Measurements from ENCODE around the gene SLC52A1.
A peak's percentile ranks its signal among the peaks of the same experiment; 100 is the strongest.
"Not testable (repeated sequence)": the region's sequence is repeated elsewhere in the genome, so short reads cannot be mapped to it uniquely, and the experiment has no call there.

The SLC52A1 gene

DNA sequence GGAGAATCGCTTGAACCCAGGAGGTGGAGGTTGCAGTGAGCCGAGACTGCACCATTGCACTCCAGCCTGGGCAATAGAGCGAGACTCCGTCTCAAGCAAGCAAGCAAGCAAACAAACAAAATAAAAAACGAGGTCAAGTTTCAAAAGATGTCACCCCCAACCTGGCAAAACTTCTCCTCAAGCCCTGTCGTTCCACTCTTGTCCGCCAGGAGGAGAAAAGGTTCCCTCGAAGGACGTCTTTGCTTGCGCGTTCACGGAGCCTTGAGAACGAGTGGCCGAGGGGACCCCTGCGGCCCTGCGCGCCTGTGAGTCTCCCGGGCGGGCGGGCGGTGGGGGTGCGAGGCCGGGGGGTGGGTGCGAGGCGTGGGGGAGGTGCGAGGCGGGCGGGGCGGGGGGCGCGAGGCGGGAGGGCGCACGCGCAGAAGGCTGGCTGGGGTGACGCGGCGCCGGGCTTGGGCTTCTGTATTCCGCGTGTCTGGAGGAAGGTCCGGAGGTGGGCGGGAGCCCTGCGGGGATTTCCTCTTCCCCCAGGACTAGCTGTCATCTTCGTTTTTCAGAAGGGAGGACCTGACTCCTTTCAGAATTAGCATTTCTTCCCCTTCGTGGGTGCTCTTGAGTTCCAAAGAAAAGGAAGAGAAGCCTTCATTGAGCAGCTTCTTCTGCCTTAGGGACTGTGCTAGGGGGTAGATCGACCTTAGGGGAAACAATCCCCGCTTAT, 3.7 kb downstream of the SLC52A1 start:
- peak; percentile 78 for DNase-seq (ENCODE audit: low read depth)

DNA sequence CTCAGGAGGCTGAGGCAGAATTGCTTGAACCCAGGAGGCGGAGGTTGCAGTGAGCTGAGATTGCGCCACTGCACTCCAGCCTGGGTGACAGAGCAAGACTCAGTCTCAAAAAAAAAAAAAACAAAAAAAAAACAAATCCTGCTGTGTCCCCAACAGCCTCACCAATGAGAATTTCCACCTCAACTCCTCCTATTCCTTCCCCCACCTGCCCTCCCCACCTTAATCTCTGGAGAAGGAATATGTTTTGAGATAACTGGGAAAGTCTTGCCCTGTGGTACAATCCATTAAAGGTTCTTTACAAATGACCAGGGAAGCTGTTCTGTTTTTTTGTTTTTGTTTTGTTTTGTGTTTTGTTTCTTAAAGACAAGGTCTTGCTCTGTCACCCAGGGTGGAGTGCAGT, 5.1 kb downstream of the SLC52A1 start:
- DNase-seq (ENCODE audit: low read depth), result not testable (repeated sequence)

DNA sequence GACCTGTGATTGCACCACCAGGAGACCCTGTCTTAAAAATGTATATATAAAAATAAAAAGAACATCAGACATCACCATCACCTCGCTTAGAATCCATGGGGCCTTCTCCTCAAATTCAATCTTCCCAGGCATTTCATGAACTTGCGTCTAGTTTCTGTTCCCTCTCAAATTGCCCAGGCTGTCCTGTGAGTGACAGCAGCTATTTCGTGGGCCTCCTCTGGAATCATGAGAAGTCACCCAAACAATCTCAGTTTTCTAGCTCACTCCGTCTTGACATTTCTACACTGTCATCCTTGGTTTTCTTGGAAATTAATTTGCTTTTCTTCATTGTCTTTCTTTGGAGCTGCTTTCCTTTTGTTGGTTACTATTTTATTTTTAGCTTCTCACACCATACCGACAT, 7.3 kb downstream of the SLC52A1 start:
- no peak for DNase-seq (ENCODE audit: low read depth)

DNA sequence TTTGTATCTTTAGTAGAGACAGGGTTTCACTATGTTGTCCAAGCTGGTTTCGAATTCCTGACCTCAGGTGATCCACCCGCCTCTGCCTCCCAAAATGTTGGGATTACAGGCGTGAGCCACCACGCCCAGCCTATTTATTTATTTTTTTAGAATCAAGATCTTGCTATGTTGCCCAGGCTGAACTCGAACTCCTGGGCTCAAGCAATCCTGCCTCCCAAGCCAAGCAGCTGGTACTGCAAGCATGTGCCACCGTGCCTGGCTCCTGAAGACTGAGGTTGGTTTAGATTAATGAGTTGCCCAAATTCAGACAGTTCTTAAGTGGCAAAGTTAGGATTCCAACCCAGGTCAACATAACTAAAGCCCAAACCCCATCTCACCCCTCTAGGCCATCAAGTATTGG, 7.9 kb downstream of the SLC52A1 start:
- DNase-seq (ENCODE audit: low read depth), result no peak

DNA sequence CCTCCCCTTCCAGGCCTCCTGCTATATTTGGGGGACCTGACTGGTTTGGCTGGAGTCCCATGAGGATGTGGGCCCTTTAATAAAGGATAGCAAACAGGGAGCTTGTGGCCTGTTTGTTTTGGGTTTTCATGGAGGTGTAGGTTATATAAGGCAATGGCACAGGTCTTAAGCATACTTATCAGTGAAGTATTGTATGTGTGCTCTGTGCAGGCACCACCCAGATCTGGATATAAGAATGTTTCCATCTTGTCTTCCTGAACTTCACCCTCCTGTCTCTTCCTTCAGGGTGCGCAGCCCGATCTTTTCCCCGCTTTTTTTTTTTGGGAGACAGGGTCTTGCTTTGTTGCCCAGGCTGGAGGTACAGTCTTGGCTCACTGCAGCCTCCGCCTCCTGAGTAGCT, 10.6 kb downstream of the SLC52A1 start:
- DNase-seq (ENCODE audit: low read depth), result no peak

DNA sequence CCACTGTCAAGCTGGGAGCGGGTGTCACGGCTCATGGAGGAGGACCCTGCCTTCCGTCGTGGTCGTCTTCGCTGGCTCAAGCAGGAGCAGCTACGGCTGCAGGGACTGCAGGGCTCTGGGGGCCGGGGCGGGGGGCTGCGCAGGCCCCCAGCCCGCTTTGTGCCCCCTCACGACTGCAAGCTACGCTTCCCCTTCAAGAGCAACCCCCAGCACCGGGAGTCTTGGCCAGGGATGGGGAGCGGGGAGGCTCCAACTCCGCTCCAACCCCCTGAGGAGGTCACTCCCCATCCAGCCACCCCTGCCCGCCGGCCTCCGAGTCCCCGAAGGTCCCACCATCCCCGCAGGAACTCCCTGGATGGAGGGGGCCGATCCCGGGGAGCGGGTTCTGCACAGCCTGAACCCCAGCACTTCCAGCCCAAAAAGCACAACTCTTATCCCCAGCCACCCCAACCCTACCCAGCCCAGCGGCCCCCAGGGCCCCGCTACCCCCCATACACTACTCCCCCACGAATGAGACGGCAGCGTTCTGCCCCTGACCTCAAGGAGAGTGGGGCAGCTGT, 11.6 kb downstream of the SLC52A1 start:
- DNase-seq (ENCODE audit: low read depth), result no peak

DNA sequence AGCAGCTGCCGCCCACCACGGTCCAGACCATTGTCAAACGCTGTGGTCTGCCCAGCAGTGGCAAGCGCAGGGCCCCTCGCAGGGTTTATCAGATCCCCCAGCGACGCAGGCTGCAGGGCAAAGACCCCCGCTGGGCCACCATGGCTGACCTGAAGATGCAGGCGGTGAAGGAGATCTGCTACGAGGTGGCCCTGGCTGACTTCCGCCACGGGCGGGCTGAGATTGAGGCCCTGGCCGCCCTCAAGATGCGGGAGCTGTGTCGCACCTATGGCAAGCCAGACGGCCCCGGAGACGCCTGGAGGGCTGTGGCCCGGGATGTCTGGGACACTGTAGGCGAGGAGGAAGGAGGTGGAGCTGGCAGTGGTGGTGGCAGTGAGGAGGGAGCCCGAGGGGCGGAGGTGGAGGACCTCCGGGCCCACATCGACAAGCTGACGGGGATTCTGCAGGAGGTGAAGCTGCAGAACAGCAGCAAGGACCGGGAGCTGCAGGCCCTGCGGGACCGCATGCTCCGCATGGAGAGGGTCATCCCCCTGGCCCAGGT, 13.0 kb downstream of the SLC52A1 start:
- DNase-seq (ENCODE audit: low read depth), result no peak

DNA sequence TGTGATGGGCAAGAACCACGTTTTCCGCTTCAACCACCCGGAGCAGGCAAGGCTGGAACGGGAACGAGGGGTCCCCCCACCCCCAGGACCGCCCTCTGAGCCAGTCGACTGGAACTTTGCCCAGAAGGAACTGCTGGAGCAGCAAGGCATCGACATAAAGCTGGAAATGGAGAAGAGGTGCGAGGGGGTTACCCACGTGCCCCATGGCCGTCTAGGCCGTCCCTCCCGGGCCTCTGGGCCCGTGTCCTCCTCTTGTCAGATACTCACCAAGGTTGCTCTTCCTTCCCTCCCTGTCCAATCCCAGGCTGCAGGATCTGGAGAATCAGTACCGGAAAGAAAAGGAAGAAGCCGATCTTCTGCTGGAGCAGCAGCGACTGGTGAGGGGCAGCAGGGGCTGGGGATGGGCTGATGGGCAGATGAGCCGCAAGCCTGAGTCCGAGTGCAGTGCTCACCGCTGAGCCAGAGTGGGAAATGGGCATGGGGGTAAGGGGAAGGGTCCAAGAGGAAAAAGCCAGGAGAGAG, 14.7 kb downstream of the SLC52A1 start:
- no peak for DNase-seq (ENCODE audit: low read depth)

GRCh38 chr17:5019475-5019956, 15.7 kb downstream of the SLC52A1 start:
- peak; percentile 32 for DNase-seq (ENCODE audit: low read depth)

DNA sequence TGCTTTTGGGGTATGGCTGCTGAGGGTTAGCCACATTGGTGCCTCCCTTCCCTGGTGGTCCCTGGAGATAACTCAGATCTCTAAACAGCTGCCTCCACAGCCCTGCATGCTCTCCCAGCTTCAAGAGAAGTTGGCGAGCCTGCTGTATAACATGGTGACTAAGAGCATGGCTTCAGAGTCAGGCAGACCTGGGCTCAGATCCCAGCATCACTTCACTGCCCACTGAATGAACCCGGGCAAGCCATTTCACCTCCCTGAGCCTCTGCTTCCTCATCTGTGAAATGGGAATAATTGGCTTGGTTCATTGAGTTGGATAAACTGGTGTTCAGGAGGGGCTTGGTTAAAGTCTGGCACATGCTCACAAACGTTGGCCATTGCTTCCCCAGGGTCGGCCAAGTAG, 20.9 kb downstream of the SLC52A1 start:
- DNase-seq (ENCODE audit: low read depth), result no peak

DNA sequence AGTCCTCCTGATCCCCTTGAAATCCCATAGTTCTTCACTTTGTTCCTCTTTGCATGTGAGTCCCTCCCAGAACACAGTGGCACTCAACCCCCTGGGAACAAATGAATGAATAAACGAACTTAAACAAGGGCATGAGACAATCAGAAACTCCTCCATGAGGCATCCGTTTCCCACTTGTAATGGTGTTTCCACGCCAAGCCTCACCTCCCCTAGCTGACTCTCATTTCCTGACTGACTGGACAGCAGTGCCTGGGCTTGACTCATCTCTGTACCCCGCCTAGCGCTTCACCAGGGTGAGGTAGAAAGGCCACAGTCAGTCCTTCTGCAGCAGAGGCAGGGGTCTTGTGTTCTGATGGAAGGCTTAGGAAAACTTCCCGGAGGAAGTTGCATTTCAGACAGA, 23.3 kb downstream of the SLC52A1 start:
- no peak for DNase-seq (ENCODE audit: low read depth)

GRCh38 chr17:5003214-5003867, 31.9 kb downstream of the SLC52A1 start:
- no peak for DNase-seq (ENCODE audit: low read depth)

DNA sequence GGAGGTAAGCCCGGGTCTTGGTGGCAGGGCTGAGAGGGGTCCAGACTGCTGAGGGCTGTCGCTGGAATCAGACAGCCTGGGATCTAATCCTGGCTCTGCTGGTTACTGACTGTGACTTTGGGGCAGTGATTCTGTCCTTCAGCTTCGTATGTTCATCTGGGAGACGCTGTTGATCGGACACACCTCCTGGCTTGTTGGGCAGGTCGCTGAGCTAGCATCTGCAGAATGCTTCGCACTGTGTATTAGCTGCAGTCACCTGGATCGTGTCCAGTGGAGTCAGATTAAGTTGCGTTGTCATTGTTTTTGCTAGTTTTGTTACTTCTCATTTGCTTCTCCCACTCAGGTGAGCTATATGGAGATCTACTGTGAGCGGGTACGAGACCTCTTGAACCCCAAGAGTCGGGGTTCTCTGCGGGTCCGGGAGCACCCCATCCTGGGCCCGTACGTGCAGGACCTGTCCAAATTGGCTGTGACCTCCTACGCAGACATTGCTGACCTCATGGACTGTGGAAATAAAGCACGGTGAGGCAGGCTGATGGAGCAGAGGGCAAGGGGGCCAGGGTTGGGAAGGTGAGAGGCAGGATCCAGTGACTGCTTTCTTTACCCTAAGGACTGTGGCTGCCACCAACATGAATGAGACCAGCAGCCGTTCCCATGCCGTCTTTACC, 33.0 kb downstream of the SLC52A1 start:
- no peak for DNase-seq (ENCODE audit: low read depth)

DNA sequence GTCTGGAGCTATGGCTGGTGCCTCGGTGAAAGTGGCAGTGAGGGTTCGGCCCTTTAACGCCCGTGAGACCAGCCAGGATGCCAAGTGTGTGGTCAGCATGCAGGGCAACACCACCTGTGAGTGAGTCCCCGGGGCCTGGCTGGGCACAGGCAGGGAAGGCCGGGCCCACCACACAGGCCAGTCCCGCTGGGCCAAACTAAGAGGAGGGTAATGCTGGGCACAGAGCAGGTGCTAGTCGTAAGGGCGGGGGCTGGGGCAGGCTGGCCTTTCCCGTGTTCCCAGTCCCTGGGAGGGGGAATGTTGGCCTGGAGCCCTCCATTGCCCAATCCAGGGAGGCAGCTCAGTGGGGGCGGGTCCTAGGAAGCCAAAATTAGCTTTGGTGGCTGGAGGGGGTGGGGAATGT, 35.0 kb downstream of the SLC52A1 start:
- DNase-seq (ENCODE audit: low read depth), result no peak

- DNase-seq (ENCODE audit: low read depth), result no peak
These were observed 35.7 kb downstream of the SLC52A1 start for GRCh38 chr17:4999430-5000093.

GRCh38 chr17:4998732-4999429, 36.3 kb downstream of the SLC52A1 start:
- DNase-seq (ENCODE audit: low read depth), result no peak

- no peak for DNase-seq (ENCODE audit: low read depth)
These were observed 37.0 kb downstream of the SLC52A1 start for GRCh38 chr17:4998027-4998731.

GRCh38 chr17:4997302-4998026, 37.8 kb downstream of the SLC52A1 start, which contains the start of the genes INCA1 and KIF1C:
Gene INCA1, minus strand, starts transcription at chr17:4997522. Its CDS starts 3,085 bp downstream, at chr17:4994437.
Gene KIF1C, plus strand, starts transcription at chr17:4997950. Its CDS starts 2,297 bp downstream, at chr17:5000247.
- DNase-seq (ENCODE audit: low read depth), result peak; percentile 81

- DNase-seq (ENCODE audit: low read depth), result no peak
These were observed 41.1 kb downstream of the SLC52A1 start for GRCh38 chr17:4994081-4994595.
